CD4-positive, alpha-beta T cell treated with Interleukin-15 for 4 hours (primary cell): Measurements from ENCODE around the gene BPIFB1.
A peak's percentile ranks its signal among the peaks of the same experiment; 100 is the strongest.

ENCODE experiments used
- DNase-seq: peaks from one replicate; pipeline ENCODE4 v3.0.0-alpha.2; 2020; ENCODE audit warnings: low spot score

Gene BPIFB1

DNA sequence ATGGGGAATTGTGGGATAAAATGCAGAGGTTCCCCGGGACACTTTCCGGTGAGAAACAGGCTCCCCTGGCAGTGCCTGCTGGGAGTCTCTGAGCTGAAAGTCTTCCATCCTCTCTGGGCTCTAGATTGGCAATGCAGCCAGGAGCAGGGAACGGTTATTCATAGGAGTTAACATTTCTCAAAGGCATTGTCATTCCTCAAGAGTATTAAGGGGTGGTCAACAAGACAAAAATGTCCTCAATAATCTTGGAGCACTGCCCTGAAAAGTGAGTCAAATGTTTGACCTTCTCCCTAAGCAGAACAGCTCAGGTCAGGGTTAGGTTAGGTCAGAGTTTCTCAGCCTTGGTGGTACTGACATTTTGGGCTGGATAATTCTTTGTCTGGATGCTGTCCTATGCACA is 13.2 kb downstream of the BPIFB1 start:
- DNase-seq: no peak

DNA sequence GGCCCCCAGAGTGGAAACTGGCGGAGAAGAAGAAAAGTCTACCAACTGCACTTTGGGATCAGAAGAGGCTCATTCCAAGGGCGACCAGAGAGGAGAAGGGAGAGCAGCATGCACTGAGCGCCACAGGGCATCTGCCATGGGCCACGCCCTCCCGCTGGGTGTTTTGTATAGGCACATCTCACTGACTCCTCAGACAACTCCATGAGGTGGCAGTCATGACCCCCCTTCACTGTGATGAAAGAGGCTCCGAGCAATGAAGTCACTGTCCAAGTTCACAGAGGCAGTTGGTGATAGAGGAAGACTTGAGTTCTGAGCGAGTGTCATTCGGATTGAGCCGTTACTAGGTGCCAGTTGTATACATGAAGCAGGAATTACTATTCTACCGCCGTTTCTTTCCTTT is 15.4 kb downstream of the BPIFB1 start:
- no peak for DNase-seq

DNA sequence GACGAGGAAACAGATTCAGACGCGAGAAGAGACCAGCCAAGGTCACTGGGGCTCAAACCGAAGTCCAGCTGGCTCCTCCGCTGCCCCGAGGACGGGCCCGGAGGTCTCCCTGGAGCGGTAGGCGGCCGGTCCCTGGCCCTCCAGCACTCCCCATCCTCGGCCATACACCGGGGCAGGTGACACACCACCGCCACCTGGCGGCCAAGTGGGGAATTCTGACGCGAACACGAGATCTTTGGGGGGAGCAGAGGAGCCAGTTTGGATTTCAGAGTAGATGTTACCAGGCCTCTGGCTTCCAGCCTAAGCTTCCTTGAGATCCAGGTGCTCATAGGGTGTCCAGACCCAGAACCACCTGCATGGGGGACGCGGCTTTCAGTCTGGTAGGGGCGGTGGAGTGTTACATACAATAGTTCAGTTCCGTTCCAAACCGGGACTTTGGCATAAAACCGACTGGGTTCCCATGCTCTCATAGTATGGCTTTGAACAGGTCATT is 16.1 kb downstream of the BPIFB1 start:
- peak; percentile 64 for DNase-seq

DNA sequence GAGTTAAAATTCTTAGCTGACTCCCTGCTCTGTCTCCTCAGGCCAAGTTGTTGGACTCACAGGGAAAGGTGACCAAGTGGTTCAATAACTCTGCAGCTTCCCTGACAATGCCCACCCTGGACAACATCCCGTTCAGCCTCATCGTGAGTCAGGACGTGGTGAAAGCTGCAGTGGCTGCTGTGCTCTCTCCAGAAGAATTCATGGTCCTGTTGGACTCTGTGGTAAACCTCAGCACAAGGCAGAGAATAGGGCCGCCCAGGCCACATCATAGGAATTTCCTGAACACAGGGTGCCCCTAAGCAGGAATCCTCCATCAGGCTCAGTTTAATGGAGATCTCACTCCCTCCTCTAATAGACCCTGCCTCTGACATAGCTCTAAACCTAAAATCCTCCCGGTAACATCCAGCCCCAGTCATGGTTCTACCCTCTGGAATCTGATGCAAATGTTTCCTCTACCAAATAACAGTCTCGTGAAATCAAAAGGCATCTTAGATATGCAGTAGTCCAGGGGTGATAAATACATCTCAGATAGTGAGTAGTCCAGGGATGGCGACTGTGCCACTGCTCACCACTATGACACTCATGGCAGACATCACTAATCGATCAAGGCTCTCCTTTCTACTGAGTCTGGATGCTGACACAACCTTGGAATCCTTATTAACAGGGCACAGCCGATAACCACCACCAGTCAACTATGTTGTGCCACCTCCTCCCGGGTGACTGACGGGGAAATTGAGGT is 18.3 kb downstream of the BPIFB1 start:
- no peak for DNase-seq

DNA sequence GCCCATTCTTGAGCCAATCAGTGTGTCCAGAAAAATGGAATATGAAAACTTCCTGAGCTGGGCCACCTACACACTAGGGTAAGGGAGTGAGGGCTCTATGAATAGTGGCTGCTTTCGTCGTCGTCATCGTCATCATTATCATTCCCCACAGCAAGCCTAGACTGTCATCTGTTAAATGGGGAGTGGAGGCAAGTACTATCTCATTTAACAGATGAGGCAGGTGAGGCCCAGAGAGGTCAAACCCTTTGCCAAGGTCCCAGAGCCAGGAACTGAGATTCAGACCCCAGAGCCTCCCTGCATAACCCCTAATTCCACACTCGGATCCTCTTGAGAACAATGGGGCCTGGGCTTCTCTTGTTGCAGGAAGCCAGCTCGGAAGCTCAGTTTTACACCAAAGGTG is 20.6 kb downstream of the BPIFB1 start:
- DNase-seq: no peak

DNA sequence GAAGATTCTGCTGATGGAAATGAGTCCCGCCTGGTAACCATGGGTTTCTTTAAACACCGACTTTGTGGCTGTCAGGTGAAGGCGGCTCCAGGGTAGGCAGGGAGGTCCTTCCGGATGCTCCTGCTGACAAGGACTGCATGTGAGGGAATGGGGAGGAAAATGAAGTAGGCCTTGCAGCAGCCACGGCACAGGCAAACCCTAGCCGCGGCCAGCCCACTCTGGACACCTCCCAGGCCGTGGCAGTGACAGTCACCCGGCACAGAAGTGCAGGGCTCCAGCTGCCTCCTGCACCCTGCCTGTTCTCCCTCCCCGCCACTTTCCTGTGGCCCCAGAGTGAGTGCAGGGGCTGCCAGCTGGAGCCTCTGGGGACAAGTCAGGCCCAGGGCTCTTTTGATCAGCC is 21.0 kb downstream of the BPIFB1 start:
- DNase-seq: no peak

DNA sequence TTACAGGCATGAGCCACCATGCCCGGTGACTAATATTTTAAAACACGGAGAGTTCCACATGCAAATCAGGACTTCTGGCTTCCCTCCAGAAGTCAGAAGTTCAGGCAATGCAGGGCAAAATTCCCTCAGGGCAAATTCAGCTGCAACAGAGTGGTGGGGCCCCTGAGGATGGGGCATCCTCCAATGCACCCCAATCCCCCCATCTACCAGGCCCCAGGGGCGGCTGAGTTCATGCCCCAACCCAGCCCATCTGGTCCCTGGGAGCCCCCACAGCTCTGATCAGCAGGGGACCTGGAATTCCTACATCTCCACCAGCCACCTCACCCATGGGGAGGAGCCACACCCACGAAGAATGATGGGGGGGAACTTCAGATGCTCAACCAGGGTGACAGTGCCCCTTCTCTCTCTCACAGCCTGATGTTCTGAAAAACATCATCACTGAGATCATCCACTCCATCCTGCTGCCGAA is 22.6 kb downstream of the BPIFB1 start:
- DNase-seq: no peak

DNA sequence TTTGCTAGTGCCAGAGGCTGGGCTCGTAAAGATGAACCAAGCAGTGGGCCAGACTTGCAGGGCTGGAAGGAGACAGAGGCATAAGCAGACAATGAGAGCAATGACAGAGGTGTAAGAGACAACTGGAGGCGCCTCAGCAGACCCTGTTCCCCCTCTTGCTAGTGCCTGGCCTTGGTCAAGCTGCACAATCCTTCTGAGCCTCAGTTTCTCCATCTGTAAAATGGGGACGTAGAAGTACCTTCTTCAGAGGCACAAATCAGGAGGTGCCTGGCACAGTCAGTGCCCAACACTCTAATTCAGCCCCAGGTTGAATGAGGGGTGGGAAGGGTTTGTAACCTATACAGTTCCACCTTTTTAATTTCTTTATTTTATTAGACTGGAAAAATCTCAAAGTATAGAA is 23.2 kb downstream of the BPIFB1 start:
- no peak for DNase-seq

DNA sequence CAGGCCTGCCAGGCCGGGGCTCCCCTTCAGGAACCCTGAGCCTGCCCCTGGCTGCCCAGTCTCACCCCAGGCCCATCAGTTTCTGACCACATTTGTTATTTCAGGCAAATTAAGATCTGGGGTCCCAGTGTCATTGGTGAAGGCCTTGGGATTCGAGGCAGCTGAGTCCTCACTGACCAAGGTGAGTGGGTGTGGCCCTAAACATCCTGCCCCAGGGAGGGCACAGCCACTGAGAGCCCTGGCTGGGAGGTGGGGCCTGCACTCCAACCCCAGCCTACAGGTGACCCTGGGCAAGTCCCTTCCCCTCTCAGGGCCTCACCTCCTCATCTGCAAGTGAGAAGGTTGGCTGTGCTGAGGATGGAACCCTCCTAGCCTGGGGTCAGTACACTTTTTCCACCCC is 23.8 kb downstream of the BPIFB1 start:
- no peak for DNase-seq

DNA sequence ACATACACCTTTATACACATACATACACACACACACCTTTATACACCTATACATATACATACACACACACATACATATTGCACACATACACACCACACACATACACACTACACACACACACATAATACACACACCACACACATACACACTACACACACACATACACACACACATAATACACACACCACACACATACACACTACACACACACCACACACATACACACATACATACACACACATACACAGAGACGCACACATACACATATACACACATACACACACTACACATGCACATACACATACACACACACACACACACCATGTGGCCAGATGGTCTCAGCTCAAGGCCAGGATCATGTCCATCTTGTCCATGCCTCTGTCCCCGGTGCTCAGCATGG is 25.7 kb downstream of the BPIFB1 start:
- no peak for DNase-seq

DNA sequence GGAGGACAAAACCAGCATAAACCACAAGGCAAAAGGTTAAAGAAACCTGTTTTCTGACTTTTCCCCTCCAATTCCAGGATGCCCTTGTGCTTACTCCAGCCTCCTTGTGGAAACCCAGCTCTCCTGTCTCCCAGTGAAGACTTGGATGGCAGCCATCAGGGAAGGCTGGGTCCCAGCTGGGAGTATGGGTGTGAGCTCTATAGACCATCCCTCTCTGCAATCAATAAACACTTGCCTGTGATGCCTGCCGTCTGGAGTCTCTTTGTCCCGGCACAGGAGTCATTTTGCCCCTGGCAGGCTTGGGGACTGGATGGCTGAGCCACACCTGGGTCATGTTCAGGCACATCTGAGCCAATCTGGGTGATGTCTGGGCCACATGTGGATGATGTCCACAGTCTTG is 26.6 kb downstream of the BPIFB1 start:
- DNase-seq: no peak

DNA sequence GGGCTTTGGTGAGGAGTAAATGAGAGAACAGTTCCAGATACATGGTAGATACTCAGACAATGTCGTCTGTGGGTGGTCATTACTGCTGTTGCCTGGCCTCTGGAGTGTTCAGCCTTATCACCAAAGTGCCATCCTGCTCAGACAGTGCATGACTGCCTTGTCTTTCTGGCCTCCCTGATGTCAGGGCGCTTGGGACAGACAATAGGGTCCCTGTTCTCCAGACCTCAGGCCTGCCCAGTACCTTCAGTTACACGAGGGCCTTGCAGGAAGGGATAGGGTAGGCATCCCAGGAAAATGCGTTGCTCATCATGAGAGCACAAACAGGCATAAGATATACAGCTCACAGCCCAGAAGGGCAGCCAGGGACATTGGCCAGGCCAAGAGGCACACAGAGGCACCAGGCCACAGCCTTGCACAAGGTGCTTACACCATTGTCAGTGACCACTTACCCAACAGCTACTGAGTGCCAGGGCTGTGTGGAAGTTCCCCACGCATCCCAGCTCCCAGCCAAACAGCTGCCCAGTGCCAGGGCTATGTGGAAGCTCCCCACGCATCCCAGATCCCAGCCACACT is 27.4 kb downstream of the BPIFB1 start:
- no peak for DNase-seq

DNA sequence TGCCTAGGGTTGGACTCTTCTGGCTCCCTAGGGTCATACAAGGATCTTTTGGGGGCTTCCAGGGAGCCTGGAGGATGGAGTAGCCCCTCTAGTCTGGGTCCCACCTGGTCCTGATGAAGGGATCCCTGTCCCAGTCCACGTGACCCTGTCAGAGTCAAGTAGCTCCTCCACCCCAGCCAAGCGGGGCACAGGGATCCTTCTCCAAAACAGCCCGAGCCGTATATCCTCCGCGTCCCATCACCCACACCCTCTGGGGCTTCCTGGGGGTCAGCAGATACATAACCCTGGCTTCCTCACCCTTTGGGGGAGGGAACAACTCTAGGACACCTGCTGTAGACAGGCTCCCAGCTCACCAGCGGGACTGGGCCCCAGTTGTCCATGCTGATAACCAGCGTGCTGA is 28.0 kb downstream of the BPIFB1 start:
- no peak for DNase-seq

DNA sequence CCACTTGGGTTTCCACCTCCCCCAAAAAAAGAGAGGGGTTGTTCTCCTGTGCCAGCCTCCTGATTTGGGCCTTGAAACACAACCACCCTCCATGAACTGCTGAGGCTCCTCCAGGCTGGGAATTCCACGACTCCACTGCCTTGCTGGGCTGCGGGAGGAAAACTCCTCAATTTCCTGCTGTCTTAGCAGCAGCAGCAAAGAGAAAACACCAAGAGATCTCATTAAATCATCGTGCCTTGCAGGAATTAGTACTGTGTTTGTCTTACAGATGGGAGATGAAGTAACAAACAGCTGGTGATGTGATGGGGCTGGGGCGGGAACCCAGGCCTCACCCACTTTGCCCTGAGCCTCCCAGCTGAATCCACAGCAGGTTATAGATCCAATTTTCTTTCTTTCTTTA is 29.0 kb downstream of the BPIFB1 start:
- no peak for DNase-seq

DNA sequence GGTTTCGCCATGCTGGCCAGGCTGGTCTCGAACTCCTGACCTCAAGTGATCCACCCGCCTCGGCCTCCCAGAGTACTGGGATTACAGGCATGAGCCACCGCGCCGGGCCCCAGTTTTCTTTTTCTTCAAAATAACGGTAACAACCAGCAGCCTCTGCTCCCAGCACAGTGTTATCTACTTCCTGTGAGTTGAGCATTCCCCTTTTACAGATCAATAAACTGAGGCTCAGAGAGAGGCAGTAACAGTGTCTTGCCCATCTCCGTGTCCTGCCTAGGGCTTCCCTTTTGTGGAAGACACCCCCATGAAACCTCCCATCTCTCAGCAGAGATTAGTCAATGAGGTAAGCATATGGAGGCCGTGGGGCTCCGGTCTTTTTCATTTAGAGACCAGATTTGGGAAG is 29.6 kb downstream of the BPIFB1 start:
- no peak for DNase-seq

DNA sequence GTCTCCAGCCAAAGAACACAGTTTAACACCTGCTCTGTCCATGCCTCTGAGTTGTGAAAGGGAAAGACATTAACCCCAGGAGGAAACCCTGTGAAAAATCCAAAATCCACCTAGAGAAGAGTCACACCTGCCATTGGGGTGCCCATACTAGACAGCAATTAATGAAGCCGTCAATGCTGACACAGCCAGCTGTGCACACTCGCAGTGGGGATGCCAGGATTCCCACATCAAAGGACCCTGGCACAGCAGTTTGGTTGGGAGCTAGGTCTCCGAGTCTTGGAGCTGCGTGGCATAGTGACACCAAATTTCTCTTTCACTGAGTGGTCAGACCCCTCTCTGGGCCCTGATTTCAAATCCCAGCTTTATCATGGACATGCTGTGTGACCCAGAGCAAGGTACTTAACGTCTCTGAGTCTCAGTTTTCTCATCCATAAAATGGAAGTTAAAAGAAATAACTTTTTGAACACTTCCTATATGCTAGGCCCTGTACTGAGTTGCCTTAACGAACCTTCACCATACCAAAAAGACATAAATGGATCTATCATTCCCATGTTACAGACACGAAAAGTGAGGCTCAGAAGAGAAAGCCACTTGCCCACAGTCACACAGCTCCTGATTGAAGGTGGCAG is 30.8 kb downstream of the BPIFB1 start:
- DNase-seq: no peak

DNA sequence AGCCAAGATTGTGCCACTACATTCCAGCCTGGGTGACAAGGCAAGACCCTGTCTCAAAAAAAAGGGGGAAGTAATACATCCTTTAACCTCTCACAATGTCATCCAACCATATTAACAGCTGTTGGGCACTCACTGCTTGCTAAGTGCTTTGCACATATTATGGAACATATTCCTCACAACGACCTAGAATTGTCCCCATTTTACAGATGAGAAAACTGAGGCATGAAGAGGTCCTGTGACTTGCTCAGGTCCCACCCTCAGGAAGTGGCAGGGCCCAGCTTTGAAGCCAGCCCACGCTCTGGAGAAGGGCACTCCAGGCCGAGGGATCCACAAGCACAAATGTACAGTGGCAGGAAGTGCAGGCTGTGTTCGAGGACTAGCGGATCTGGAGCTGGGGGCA is 33.3 kb downstream of the BPIFB1 start:
- DNase-seq: no peak

DNA sequence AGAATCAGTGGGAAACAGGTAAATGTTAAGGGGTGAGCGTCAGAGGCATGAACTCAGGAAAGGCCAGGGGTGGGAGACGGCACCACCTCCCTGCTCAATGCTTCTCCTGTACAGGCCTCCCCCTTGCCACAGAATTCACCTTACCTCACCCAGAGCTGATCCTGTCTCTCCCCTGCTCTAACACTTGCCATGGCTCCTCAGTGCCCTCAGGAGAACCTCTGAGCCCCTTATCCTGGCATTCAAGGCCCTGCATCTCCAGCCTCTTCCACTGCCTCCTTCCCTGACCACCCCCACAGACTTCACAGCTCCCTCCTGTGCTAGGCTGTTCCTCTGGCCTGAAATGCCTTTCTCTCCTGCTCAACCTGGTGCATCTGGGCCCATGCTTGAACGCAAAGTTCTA is 33.9 kb downstream of the BPIFB1 start:
- no peak for DNase-seq

DNA sequence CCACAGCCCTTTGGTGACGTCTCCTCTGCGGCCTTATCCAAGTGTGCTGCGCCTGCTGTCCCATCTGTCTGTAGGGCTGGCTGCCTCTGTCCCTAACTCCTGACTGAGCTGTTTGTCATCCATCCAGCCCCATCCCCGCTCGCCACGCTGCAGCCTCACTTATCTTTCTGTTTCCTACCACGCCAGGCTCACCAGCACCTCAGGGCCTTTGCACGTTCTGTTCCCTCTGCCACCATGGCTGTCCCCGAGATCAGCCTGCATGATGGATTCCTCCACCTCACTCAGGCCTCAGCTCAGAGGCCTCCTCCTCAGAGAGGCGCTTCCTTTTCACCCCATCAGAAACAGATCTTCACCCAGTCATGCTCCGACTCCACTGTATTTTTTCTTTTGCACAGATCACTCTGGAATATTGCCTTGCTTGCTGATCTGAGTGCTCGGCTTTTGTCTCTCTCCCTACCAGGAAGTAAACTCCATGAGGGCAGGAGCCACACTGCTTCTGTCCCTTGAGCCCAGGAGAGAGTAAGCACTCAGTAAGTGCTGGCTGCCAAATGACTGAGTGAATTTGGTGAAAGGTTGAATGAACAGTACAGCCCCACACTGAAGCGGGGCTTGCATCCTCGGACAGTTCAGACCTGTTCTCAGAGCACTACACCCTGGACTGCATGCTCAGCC is 34.5 kb downstream of the BPIFB1 start:
- DNase-seq: no peak

DNA sequence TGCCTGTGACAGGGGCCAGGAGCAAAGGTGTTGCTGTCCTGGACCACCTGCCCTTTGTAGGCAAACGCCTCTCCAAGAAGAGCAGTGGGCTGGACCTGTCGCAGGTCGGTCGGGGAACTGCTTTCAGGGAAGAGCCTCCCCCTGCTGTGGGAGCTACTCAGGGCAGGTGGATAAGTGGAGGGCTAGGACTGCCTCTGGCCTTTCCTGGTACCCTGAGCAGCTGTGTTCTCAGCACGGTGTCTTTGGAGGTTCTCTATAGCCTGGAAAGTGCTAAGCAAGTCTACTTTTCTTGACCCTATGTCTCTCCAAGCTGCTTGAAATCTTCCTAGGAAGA is 35.0 kb downstream of the BPIFB1 start:
- no peak for DNase-seq

DNA sequence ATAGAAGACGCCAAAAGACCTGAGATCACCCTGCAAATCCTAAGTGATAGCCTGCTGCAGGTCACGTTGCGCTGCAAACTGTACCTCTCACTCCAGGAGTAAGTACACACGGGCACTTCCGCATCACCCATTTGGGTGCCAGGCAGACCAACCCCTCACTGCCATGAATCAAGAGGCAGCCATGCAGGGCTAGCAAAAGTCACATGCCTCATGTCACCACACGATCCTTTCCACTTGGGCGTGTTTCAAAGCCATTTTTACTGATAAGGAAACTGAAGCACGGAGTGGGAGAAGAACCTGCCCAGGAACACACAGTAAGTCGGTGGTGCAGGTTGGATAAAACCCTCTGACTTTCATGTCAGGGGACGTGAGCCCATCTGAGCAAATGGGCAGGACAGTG is 37.0 kb downstream of the BPIFB1 start:
- DNase-seq: no peak

DNA sequence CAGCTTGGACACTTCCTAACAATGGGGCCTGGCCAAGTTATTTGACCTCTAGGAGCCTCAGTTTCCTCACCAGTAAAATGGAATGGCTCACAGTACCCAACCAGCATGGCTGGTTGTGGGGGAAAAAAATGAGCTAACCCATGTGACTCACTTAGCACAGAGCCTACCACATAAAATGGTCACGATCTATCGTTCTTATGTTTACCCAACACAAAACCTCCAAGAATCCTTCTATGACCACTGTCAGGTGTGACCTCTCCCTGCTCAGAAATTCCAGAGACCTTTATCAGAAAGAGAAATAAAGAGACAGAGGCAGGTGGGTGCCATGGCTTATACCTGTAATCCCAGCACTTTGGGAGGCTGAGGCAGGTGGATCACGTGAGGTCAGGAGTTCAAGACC is 39.4 kb downstream of the BPIFB1 start:
- no peak for DNase-seq

DNA sequence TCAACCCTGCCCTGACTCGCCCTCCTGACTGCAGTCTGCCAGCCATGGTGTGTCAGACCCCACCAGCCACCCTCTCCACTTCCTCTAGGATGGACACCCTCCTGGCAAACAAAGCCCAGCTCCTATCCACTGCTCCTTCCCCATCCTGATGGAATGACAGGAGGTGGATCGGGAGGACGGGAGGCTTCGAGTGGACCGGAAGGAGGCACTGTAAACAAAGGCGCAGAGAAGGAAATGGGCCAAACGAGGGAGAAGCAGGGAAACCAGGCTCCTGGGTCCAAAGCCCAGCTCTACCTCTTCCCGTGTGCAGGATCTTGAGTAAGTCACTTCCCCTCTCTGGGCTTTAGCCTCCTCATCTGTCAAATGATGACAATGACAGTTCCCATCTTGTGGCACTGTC is 40.2 kb downstream of the BPIFB1 start:
- no peak for DNase-seq
